Mesenchymal stem cell (in vitro differentiated cells and primary cell): ENCODE results near the gene MTCH2. TPM values are rescaled to one million over a fixed set of nuclear protein-coding genes. Genes with fewer than 3 reads are reported as not detected.

Experiments
- DNase-seq: peaks from one replicate; pipeline ENCODE4 v3.0.0-alpha.2; 2013
- H2AFZ ChIP-seq: one replicate; pipeline ENCODE4 v1.6.1; 2013; ENCODE audit warnings: low read depth, mild to moderate bottlenecking, control low read depth, inconsistent platforms, low read length, moderate library complexity
- H2AK5ac ChIP-seq: 2 replicates; pipeline ENCODE4 v1.6.1; 2013; ENCODE audit warnings: low read length, moderate library complexity, mild to moderate bottlenecking, inconsistent platforms; ENCODE audit not compliant: severe bottlenecking
- H2BK120ac ChIP-seq: one replicate; pipeline ENCODE4 v1.6.1; 2013; ENCODE audit warnings: low read depth, mild to moderate bottlenecking, inconsistent platforms, low read length, moderate library complexity
- H2BK12ac ChIP-seq, 2 experiments: one replicate each; pipeline ENCODE4 v1.6.1; 2013; ENCODE audit warnings: inconsistent platforms in 2 of 2, low read length in 2 of 2, mild to moderate bottlenecking in 2 of 2, moderate library complexity in 2 of 2, control low read depth in 1 of 2
- H2BK15ac ChIP-seq: one replicate; pipeline ENCODE4 v1.6.1; 2013; ENCODE audit warnings: mild to moderate bottlenecking, low read depth, inconsistent platforms; ENCODE audit not compliant: poor library complexity, severe bottlenecking
- H2BK5ac ChIP-seq: 2 replicates; pipeline ENCODE4 v1.6.1; 2013; ENCODE audit warnings: low read depth, mild to moderate bottlenecking, low read length, control low read depth, inconsistent platforms; ENCODE audit not compliant: poor library complexity, severe bottlenecking
- H3K14ac ChIP-seq, 2 experiments: one replicate each; pipeline ENCODE4 v1.6.1; 2013; ENCODE audit warnings: inconsistent platforms in 2 of 2, low read length in 2 of 2, control low read depth in 1 of 2, mild to moderate bottlenecking in 1 of 2, moderate library complexity in 1 of 2
- H3K18ac ChIP-seq, 2 experiments: one replicate each; pipeline ENCODE4 v1.6.1; 2013; ENCODE audit warnings: inconsistent platforms in 2 of 2, low read length in 2 of 2, control low read depth in 1 of 2, low read depth in 1 of 2, mild to moderate bottlenecking in 1 of 2
- H3K23ac ChIP-seq, 2 experiments: one replicate each; pipeline ENCODE4 v1.6.1; 2013; ENCODE audit warnings: inconsistent platforms in 2 of 2, low read length in 2 of 2, mild to moderate bottlenecking in 2 of 2, moderate library complexity in 2 of 2, control low read depth in 1 of 2
- H3K27ac ChIP-seq: 2 replicates; pipeline ENCODE4 v1.5.1; 2013; ENCODE audit warnings: mild to moderate bottlenecking, moderate library complexity, low read length, control low read depth, inconsistent platforms; ENCODE audit not compliant: poor library complexity, severe bottlenecking
- H3K27me3 ChIP-seq, 2 experiments: 2 replicates each; pipeline versions ENCODE4 v1.6.1 to v1.7.0; 2013; ENCODE audit warnings: low read length in 2 of 2, mild to moderate bottlenecking in 2 of 2, moderate library complexity in 2 of 2, control low read depth in 1 of 2, inconsistent platforms in 1 of 2; ENCODE audit not compliant: control insufficient read depth in 1 of 2, insufficient read depth in 1 of 2
- H3K36me3 ChIP-seq, 2 experiments: 2 replicates each; pipeline versions ENCODE4 v1.6.1 to v1.7.0; 2013; ENCODE audit warnings: low read length in 2 of 2, control low read depth in 1 of 2, inconsistent platforms in 1 of 2, low read depth in 1 of 2, mild to moderate bottlenecking in 1 of 2; ENCODE audit not compliant: insufficient read depth in 2 of 2, control insufficient read depth in 1 of 2
- H3K4ac ChIP-seq, 2 experiments: one replicate each; pipeline ENCODE4 v1.6.1; 2013; ENCODE audit warnings: inconsistent platforms in 2 of 2, low read length in 2 of 2, mild to moderate bottlenecking in 2 of 2, moderate library complexity in 2 of 2, control low read depth in 1 of 2, low read depth in 1 of 2
- H3K4me1 ChIP-seq: 2 replicates; pipeline ENCODE4 v1.6.1; 2013; ENCODE audit warnings: low read depth, low read length, control low read depth; ENCODE audit not compliant: control insufficient read depth, insufficient read depth
- H3K4me2 ChIP-seq: 2 replicates; pipeline ENCODE4 v1.6.1; 2013; ENCODE audit warnings: low read length, mild to moderate bottlenecking, inconsistent platforms; ENCODE audit not compliant: poor library complexity, severe bottlenecking
- H3K4me3 ChIP-seq, 2 experiments: 2 replicates each; pipeline versions ENCODE4 v1.5.1 to v1.7.0; 2013; ENCODE audit warnings: low read length in 2 of 2, mild to moderate bottlenecking in 2 of 2, control low read depth in 1 of 2, low read depth in 1 of 2; ENCODE audit not compliant: insufficient read depth in 1 of 2
- H3K79me1 ChIP-seq: replicated peaks from 2 replicates; pipeline ENCODE4 v1.6.1; 2013; ENCODE audit warnings: mild to moderate bottlenecking, control low read depth, low read length, inconsistent platforms; ENCODE audit not compliant: poor library complexity, severe bottlenecking
- H3K9ac ChIP-seq: 2 replicates; pipeline ENCODE4 v1.7.0; 2013; ENCODE audit warnings: mild to moderate bottlenecking, low read length, moderate library complexity
- H3K9me3 ChIP-seq: 2 replicates; pipeline ENCODE4 v1.7.0; 2013; ENCODE audit warnings: mild to moderate bottlenecking, low read length; ENCODE audit not compliant: control insufficient read depth
- H4K8ac ChIP-seq: one replicate; pipeline ENCODE4 v1.6.1; 2013; ENCODE audit warnings: inconsistent platforms, mild to moderate bottlenecking, low read length, moderate library complexity
- H4K91ac ChIP-seq: one replicate; pipeline ENCODE4 v1.6.1; 2013; ENCODE audit warnings: mild to moderate bottlenecking, low read length, inconsistent platforms
- WGBS: methylation state at CpG from one replicate; pipeline ENCODE4 v1.1.7; 2013; ENCODE audit warnings: mixed read lengths; 5-methylcytosine and 5-hydroxymethylcytosine counted together
- polyA plus RNA-seq, 2 experiments: library from polyadenylated mRNA; stranded (reverse); fragments of 200-250 nt; gene quantifications; one replicate each; pipeline ENCODE4 v1.2.3, GENCODE V29; 2013

Gene MTCH2
- 140 TPM for polyA plus RNA-seq (2013, experiment 1 of 2)
- 148 TPM for polyA plus RNA-seq (2013, experiment 2 of 2)

- H4K8ac ChIP-seq: peak within 1 kb of the TSS; percentile 95
- peak within 1 kb of the TSS; percentile 83 for H3K27ac ChIP-seq
- H2AFZ ChIP-seq: peak within 1 kb of the TSS; percentile 33
- peak within 1 kb of the TSS in 1 of 2 experiments; percentile 31 for H2BK12ac ChIP-seq
- under 1% methylated on average over 74 of the region's 78 CpGs for WGBS
- peak within 1 kb of the TSS; percentile 94 for H4K91ac ChIP-seq
- H3K18ac ChIP-seq: peak within 1 kb of the TSS; percentile 92 to 96
- H3K9me3 ChIP-seq: no peaks in the 10 kb centered on the region
- peak within 1 kb of the TSS in 1 of 2 experiments; percentile 16 for H3K23ac ChIP-seq
- H2BK5ac ChIP-seq: peak within 1 kb of the TSS; percentile 87
- peak within 1 kb of the TSS; percentile 97 for H3K9ac ChIP-seq
- H2BK15ac ChIP-seq: peak within 1 kb of the TSS; percentile 96
- H3K36me3 ChIP-seq: peaks cover 5 to 24% of the 10 kb centered on the region in 2 experiments
- H3K27me3 ChIP-seq: no peaks in the 10 kb centered on the region
- peak within 1 kb of the TSS; percentile 64 for H2BK120ac ChIP-seq
- peak within 1 kb of the TSS in 1 of 2 experiments; percentile 82 for H3K14ac ChIP-seq
- H2AK5ac ChIP-seq: no peak within 1 kb of the TSS
- DNase-seq: peak; percentile 97
- peak within 1 kb of the TSS; percentile 85 to 87 for H3K4ac ChIP-seq
- peaks cover 9% of the 10 kb centered on the region for H3K4me1 ChIP-seq
- peak within 1 kb of the TSS; percentile 88 to 93 for H3K4me3 ChIP-seq
- peak within 1 kb of the TSS; percentile 85 for H3K4me2 ChIP-seq
- peaks cover 3% of the 10 kb centered on the region for H3K79me1 ChIP-seq
Observed at GRCh38 chr11:47642099-47642855, at the start of gene MTCH2. Gene MTCH2, minus strand, starts transcription at chr11:47642559. Its CDS starts 94 bp downstream, at chr11:47642465.

- no peak overlapping the region for H3K9ac ChIP-seq
- 62% methylated on average over 2 of the region's 2 CpGs for WGBS
- H4K91ac ChIP-seq: no peak overlapping the region
- no peak overlapping the region for H3K4me3 ChIP-seq
- no peak for DNase-seq
- no peak overlapping the region for H2BK12ac ChIP-seq
- no peak overlapping the region for H3K14ac ChIP-seq
- H3K18ac ChIP-seq: no peak overlapping the region
- H3K36me3 ChIP-seq: no peaks in the 10 kb centered on the region
- H3K4ac ChIP-seq: no peak overlapping the region
- H2AFZ ChIP-seq: no peak overlapping the region
- no peak overlapping the region for H3K27ac ChIP-seq
- no peaks in the 10 kb centered on the region for H3K79me1 ChIP-seq
- no peak overlapping the region for H2AK5ac ChIP-seq
- H2BK5ac ChIP-seq: no peak overlapping the region
- no peaks in the 10 kb centered on the region for H3K27me3 ChIP-seq
- no peaks in the 10 kb centered on the region for H3K9me3 ChIP-seq
- no peak overlapping the region for H4K8ac ChIP-seq
- no peak overlapping the region for H2BK120ac ChIP-seq
- no peak overlapping the region for H3K23ac ChIP-seq
- no peak overlapping the region for H2BK15ac ChIP-seq
- H3K4me1 ChIP-seq: no peaks in the 10 kb centered on the region
- H3K4me2 ChIP-seq: no peak overlapping the region
Observed at GRCh38 chr11:47691979-47692378, 49.6 kb upstream of the MTCH2 start.

GRCh38 chr11:47689480-47689879 is 47.1 kb upstream of the MTCH2 start:
- Histone ChIP-seq H4K91ac (no peak overlapping the region), H3K23ac (no peak overlapping the region), H2AFZ (no peak overlapping the region), H2BK12ac (no peak overlapping the region), H3K4me1 (no peaks in the 10 kb centered on the region), H3K18ac (no peak overlapping the region), H3K27me3 (no peaks in the 10 kb centered on the region), H3K27ac (no peak overlapping the region), H3K36me3 (no peaks in the 10 kb centered on the region), H2AK5ac (no peak overlapping the region), H4K8ac (no peak overlapping the region), H3K9ac (no peak overlapping the region), H3K4me3 (no peak overlapping the region), H3K4ac (no peak overlapping the region), H2BK5ac (no peak overlapping the region), H3K14ac (no peak overlapping the region), H3K79me1 (no peaks in the 10 kb centered on the region), H3K4me2 (no peak overlapping the region), H2BK15ac (no peak overlapping the region), H3K9me3 (no peaks in the 10 kb centered on the region), H2BK120ac (no peak overlapping the region)
- WGBS: 95% methylated on average over 2 of the region's 5 CpGs
- DNase-seq: no peak

GRCh38 chr11:47688991-47689390 is 46.6 kb upstream of the MTCH2 start:
- DNase-seq: no peak
- H3K27me3 ChIP-seq: no peaks in the 10 kb centered on the region
- H2BK12ac ChIP-seq: no peak overlapping the region
- no peak overlapping the region for H4K8ac ChIP-seq
- no peaks in the 10 kb centered on the region for H3K9me3 ChIP-seq
- H3K4me3 ChIP-seq: no peak overlapping the region
- H2BK120ac ChIP-seq: no peak overlapping the region
- no peak overlapping the region for H3K14ac ChIP-seq
- no peak overlapping the region for H2AFZ ChIP-seq
- H3K9ac ChIP-seq: no peak overlapping the region
- H2BK5ac ChIP-seq: no peak overlapping the region
- H3K4me1 ChIP-seq: no peaks in the 10 kb centered on the region
- H3K79me1 ChIP-seq: no peaks in the 10 kb centered on the region
- no peak overlapping the region for H2AK5ac ChIP-seq
- no peak overlapping the region for H3K18ac ChIP-seq
- H3K4me2 ChIP-seq: no peak overlapping the region
- H3K27ac ChIP-seq: no peak overlapping the region
- H3K23ac ChIP-seq: no peak overlapping the region
- no peaks in the 10 kb centered on the region for H3K36me3 ChIP-seq
- no peak overlapping the region for H4K91ac ChIP-seq
- no peak overlapping the region for H2BK15ac ChIP-seq
- no peak overlapping the region for H3K4ac ChIP-seq
- 90% methylated on average over 1 of the region's 2 CpGs for WGBS
